ENCODE results near the gene GCH1. TPM values are rescaled to one million over a fixed set of nuclear protein-coding genes. Genes with fewer than 3 reads are reported as not detected.
"Not testable (repeated sequence)": the region's sequence is repeated elsewhere in the genome, so short reads cannot be mapped to it uniquely, and the experiment has no call there.

The GCH1 gene
- total RNA-seq, 1 donor from 2014 or later, result 8.9 TPM

- ATAC-seq, result no peak
Measured at GRCh38 chr14:54818201-54819133, 84.2 kb downstream of the GCH1 start.

GRCh38 chr14:54817506-54817905 is 85.1 kb downstream of the GCH1 start:
- ATAC-seq, result no peak

DNA sequence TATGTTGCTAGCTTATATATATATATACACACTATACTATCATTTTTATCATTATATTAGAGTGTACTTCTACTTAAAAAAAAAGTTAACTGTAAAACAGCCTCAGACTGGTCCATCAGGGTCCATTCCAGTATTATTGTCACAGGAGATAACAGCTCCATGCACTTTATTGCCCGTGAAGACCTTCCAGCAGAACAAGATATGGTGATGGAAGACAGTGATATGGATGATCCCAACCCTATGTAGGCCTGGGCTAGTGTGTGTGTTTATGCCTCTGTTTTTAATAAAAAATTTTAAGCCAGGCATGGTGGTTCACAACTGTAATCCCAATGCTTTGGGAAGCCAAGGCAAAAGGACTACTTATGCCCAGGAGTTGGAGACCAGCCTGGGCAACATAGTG is 86.2 kb downstream of the GCH1 start:
- ATAC-seq, result no peak

GRCh38 chr14:54815515-54815914 is 87.1 kb downstream of the GCH1 start:
- ATAC-seq, result no peak

DNA sequence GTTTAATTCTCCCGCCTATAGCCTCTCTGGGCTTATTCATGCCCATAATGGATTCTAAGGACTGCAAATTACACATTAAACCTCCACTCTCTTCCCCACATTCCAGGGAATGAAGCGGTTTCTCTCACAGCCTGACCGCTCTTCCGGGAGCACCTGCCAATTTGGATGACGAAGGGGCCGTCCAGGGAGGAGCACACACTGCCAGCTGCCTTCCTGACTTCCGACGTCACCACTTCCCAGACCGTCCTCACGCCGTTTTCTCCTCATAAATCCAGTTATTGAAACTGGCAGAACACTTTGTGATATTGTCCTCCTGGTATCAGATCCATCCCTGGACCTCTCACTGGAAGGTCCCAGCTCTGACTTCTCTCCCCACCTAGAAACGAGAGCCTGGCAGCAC is 87.6 kb downstream of the GCH1 start:
- no peak for ATAC-seq

DNA sequence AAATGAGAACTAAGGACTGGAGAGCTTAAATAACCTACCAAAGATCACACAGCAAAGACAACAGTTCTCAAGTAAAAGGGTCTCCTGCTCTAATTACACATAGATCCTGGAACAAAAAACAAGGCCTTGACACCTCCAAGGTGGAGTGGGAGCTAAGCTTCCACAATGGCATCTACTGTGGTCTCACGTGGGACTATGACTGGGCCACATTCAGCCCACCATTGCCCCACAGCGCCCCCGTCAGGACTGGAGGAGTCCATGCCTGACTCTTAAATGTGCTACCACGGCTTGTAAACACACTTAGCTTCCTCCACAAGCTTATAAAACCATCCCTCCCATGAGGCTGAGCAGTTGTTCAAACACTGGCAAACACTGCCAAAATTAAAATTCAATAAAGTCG is 88.5 kb downstream of the GCH1 start:
- ATAC-seq, result no peak

- peak; percentile 21 for ATAC-seq
Measured at GRCh38 chr14:54813081-54813480, 89.5 kb downstream of the GCH1 start.

- ATAC-seq, result no peak
Measured at GRCh38 chr14:54812617-54813016, 90.0 kb downstream of the GCH1 start.

GRCh38 chr14:54809767-54810166 is 92.9 kb downstream of the GCH1 start:
- ATAC-seq, result no peak

DNA sequence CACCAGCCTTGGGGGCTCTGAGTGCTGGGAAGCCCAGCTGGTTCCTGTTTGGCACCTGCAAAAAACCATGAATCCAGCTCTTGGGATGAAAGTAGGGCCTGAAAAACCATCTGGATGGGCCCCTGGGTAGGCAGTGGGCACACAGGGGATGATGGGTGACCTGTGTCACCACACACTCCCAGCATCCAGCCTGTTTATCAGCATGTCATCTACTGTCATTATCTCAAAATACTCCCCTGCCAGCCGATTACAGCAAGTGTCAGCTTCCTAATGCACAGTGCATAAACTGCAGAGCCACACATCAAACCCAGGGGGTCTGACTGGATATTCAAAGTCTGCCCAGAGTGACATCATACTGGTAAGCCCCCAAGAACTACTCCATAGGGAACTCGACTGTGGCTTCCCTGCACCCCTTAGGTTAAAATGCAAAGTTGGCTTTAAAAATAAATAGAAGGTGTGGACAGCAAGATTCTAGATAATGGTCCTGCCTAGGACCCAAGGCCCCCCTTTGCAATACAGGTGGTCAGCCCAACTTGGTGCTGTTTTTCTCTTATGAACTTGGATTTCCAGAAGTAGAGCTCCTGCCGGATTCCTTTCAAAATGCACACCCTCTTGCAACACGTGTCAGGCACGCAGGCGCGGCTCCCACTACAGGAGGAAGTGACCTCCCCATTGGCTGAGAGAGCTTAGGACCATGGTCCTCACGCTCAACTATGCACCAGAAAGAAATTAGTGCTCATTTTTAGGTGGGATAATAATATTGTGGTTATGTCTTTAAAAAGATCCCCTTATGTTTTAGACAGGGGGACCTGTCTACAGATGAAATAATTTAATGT is 94.1 kb downstream of the GCH1 start:
- no peak for ATAC-seq

GRCh38 chr14:54807881-54808280 is 94.7 kb downstream of the GCH1 start:
- ATAC-seq, result no peak

DNA sequence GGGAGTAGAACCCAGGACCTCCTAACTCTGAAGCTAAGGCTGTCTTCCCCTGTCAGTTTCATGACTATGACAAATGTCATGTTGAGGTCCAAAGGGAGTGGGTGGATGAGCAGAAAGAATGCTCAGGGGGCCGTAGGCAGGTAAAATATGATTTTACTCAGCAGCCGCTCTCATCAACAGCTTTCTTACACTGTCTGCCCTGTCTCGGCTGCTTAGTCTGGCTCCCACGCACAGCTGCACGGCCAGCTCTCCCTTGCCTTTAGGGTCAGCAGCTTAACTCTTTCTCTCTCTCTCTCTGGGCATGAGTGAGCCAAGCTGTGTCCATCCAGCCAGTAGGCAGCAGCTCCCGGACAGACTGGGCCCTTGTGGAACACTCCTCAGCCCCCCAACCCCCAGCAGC is 95.2 kb downstream of the GCH1 start:
- ATAC-seq, result no peak

DNA sequence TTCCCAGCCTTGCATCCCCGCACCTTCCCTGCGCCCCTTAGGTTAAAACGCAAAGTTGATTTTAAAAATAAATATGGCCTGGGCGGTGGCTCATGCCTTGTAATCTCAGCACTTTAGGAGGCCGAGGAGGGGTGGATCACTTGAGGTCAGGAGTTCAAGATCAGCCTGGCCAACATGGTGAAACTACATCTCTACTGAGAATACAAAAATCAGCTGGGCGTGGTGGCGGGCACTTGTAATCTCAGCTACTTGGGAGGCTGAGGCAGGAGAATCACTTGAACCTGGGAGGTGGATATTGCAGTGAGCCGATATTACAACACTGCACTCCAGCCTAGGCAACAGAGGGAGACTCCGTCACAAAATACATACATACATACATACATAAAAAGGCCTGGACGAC is 96.0 kb downstream of the GCH1 start:
- ATAC-seq, result no peak

DNA sequence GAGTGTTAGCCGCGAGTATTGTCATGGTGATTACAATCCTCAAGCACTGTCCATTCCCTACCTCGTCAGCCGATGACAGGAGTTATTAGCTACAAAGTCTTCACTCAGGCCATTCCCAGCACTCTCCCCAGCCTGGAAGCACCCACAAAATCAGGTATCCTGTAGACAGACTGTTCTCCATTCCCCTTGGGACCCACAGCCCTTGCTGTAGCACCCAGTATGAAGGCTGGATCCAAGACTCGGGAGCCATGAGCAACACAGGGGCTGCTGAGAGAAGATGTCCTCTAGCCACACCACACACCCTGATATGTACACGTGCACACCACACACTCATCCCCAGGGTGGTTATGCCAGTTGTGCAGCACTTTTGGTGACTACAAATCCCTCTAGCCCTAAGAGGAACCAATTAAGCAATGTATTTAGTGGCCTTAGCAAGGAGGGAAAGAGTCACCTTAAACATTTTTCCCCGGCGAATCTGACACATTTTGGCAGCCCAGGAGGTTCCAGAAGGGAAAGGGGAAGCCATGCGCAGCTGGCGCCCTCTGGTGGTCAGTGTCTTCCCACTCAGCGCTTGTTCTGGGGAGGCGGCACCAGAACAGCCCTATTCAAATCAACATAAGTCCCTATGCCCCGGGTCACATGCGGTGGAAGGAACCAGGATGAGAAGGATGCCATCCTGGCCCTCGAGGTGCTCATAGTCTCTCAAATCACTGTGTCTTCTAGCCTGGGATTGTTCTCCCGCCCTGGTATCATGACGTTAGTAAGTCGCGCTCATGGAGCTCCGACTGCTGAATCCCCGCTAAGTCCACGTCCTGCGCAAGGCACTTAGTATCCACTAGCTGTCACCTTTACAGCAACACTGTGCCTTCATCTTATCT is 96.9 kb downstream of the GCH1 start:
- peak; percentile 87 for ATAC-seq

- ATAC-seq, result no peak
Measured at GRCh38 chr14:54805070-54805444, 97.6 kb downstream of the GCH1 start.

DNA sequence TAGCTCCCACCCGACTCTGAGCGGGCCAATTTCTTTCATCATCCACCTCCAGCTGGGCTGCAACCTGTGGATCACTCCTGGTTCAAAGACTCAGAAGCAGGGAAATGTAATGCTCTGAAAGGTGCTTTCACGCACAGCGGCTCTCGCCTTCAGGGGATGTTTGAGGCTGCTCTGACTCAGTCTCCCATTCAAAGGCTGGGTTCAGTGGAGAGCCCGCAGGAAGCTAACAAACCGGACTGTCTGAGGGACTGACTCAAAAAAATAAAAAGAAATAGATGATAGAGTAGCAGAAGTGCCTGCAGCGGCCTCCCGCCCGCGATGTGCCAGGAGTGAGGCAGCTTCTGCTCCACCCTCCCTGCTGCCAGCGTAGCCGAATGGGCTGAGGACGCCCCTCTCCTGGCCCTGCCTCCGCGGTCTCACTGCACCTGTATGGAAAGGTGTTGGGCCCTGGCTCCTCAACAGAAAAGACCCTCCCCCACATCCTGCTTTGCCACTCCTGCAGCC is 98.0 kb downstream of the GCH1 start:
- ATAC-seq, result peak; percentile 72

- ATAC-seq, result no peak
Measured at GRCh38 chr14:54803926-54804537, 98.6 kb downstream of the GCH1 start.

- no peak for ATAC-seq
Measured at GRCh38 chr14:54803396-54803795, 99.2 kb downstream of the GCH1 start.

- ATAC-seq, result not testable (repeated sequence)
Measured at GRCh38 chr14:54801482-54801881, 101.1 kb downstream of the GCH1 start.

DNA sequence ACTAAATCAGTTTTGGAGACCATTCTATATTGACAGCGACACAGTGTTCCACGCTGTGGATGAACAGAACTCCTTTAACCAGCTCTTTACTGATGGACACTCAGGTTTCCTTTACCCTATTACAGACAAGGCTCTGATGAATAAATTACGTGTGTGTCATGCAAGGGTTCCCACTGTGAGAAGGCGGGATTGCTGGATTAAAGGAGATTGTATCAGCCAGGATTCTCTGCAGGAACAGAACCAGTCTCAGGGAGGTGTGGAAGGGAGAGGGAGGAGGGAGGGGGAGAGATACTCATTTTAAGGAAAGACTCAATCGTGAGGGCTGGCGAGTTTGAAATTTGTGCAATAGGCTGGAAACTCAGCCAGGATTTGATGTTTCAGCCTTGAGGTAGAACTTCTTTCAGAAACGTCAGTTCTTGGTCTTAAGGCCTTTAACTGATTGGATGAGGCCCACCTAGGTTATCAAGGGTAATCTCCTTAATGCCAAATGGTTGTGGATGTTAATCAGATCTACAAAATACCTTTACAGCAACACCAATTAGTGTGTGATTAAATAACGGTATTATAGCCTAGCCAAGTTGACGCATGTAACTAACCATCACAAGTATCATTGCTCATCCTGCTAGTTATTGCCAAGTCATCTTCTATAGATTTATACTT is 104.0 kb downstream of the GCH1 start:
- ATAC-seq, result no peak

DNA sequence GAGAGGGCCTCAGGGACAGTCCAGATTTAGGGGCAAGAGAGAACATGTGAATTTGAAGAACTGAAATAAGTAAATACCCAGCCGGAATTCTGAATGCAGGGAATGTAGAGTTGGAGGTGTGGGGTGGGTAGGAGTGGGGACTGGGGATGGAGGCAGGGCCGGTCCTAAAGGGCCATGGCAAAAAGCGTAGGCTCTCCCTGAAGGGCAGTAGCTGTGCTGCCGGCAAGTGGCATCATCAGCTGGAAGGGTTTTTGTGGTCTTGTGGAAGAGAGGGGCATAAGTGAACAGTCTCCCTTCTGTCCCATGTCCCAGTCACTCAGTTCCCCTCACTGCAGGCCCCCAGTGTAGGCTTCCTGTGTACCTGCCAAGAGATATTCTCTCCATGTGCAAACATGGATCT is 104.6 kb downstream of the GCH1 start:
- no peak for ATAC-seq
